ENCODE measurements around the gene FAM227B. TPM values are rescaled to one million over a fixed set of nuclear protein-coding genes. Genes with fewer than 3 reads are reported as not detected.

Gene FAM227B
- total RNA-seq, 6 experiments from 2014 or later = 4.3 to 7.5 (median 5.7) TPM

GRCh38 chr15:49458145-49458544 is 162.5 kb downstream of the FAM227B start:
- H3K4me1 Mint-ChIP-seq (ENCODE audit: low read depth) = peaks cover 77% of the 10 kb centered on the region
- H3K9me3 Mint-ChIP-seq = no peaks in the 10 kb centered on the region
- peaks cover 29% of the 10 kb centered on the region for H3K36me3 Mint-ChIP-seq (ENCODE audit: low read depth)
- DNase-seq = peak; percentile 27
- no peak for TF ChIP-seq CTCF (IDR thresholded peaks at IDR 0.05)
- peak overlapping the region; percentile 38 for H3K27ac Mint-ChIP-seq
- no peak overlapping the region; the same call in 1 of the 2 replicates for H3K4me3 Mint-ChIP-seq
- H3K27me3 Mint-ChIP-seq (ENCODE audit: insufficient read depth) = no peaks in the 10 kb centered on the region; the same call in 1 of the 2 replicates

- Mint-ChIP-seq H3K27me3 (ENCODE audit: insufficient read depth) (no peaks in the 10 kb centered on the region; the same call in 1 of the 2 replicates), H3K36me3 (ENCODE audit: low read depth) (peaks cover 29% of the 10 kb centered on the region), H3K9me3 (no peaks in the 10 kb centered on the region), H3K4me3 (no peak overlapping the region), H3K27ac (no peak overlapping the region), H3K4me1 (ENCODE audit: low read depth) (peaks cover 79% of the 10 kb centered on the region)
- no peak for DNase-seq
- TF ChIP-seq CTCF (IDR thresholded peaks at IDR 0.05) = no peak
These were observed 164.5 kb downstream of the FAM227B start for GRCh38 chr15:49456166-49456565.

GRCh38 chr15:49452595-49452994 is 168.0 kb downstream of the FAM227B start:
- peak; percentile 30 for DNase-seq
- TF ChIP-seq CTCF (IDR thresholded peaks at IDR 0.05) = no peak
- no peak overlapping the region; the same call in 1 of the 2 replicates for H3K4me3 Mint-ChIP-seq
- no peak overlapping the region for H3K27ac Mint-ChIP-seq
- H3K9me3 Mint-ChIP-seq = no peaks in the 10 kb centered on the region
- peaks cover 43% of the 10 kb centered on the region for H3K4me1 Mint-ChIP-seq (ENCODE audit: low read depth)
- no peaks in the 10 kb centered on the region for H3K27me3 Mint-ChIP-seq (ENCODE audit: insufficient read depth)
- peaks cover 15% of the 10 kb centered on the region for H3K36me3 Mint-ChIP-seq (ENCODE audit: low read depth)

- no peak overlapping the region for H3K27ac Mint-ChIP-seq
- TF ChIP-seq CTCF (IDR thresholded peaks at IDR 0.05) = no peak
These were observed 178.8 kb downstream of the FAM227B start for GRCh38 chr15:49441816-49442215.

GRCh38 chr15:49441356-49441755 is 179.3 kb downstream of the FAM227B start:
- no peak for TF ChIP-seq CTCF (IDR thresholded peaks at IDR 0.05)
- Mint-ChIP-seq H3K27me3 (ENCODE audit: insufficient read depth) (no peaks in the 10 kb centered on the region), H3K36me3 (ENCODE audit: low read depth) (peaks cover 15% of the 10 kb centered on the region; the same call in 1 of the 2 replicates), H3K27ac (no peak overlapping the region), H3K4me3 (no peak overlapping the region), H3K9me3 (no peaks in the 10 kb centered on the region), H3K4me1 (ENCODE audit: low read depth) (peaks cover 59% of the 10 kb centered on the region)
- no peak for DNase-seq

More at GRCh38 chr15:49441816-49442215, 178.8 kb downstream of the FAM227B start:
- no peaks in the 10 kb centered on the region for H3K9me3 Mint-ChIP-seq
- H3K36me3 Mint-ChIP-seq (ENCODE audit: low read depth) = peaks cover 15% of the 10 kb centered on the region; the same call in 1 of the 2 replicates
- no peak for DNase-seq
- H3K4me3 Mint-ChIP-seq = no peak overlapping the region
- no peaks in the 10 kb centered on the region for H3K27me3 Mint-ChIP-seq (ENCODE audit: insufficient read depth)
- peaks cover 59% of the 10 kb centered on the region for H3K4me1 Mint-ChIP-seq (ENCODE audit: low read depth)

Data from HFFc6 (cell line).